Ovary (tissue), 3 donors: ENCODE data around the gene MDFIC2.

Source experiments
- EP300 ChIP-seq: sonication (generic); formaldehyde crosslinking; IDR thresholded peaks from one replicate; pipeline ENCODE4 v1.6.1; 2017; ENCODE audit warnings: antibody characterized with exemption
- POLR2A ChIP-seq: fragments of 450-650 bp; IDR thresholded peaks from one replicate; pipeline ENCODE4 v1.6.1; 2017; ENCODE audit warnings: antibody characterized with exemption, mild to moderate bottlenecking, moderate library complexity
- TF ChIP-seq, protein P1 (sequence below), 3 donors: fragments of 450-650 bp in 2 of 3; fragments of 200-600 bp in 1 of 3; IDR thresholded peaks; one replicate each; pipeline versions ENCODE4 v1.5.1 to v1.8.0; 2016 to 2022; ENCODE audit warnings: antibody characterized with exemption in 3 of 3, mild to moderate bottlenecking in 1 of 3
- donor health status: DM: no; HTN: no; CAD: no.

DNA sequence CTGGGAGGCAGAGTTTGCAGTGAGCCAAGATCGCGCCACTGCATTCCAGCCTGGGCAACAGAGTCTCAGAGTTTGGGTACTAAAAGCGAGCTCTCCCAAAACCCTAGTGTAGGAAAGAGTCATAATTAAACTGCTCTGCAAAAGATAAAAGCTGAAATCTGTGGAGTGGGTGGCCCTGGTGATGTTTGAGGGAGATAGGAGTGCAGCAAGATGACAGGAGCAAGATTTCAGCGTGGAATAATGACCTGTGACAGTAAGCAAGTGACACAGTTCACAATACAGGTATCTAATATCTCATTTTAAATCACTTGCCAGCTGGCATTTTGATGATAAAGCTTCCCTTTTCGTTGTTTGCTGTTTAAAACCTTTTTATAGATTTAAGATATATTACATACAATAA, 79.3 kb downstream of the MDFIC2 start:
- TF ChIP-seq, protein P1, sequence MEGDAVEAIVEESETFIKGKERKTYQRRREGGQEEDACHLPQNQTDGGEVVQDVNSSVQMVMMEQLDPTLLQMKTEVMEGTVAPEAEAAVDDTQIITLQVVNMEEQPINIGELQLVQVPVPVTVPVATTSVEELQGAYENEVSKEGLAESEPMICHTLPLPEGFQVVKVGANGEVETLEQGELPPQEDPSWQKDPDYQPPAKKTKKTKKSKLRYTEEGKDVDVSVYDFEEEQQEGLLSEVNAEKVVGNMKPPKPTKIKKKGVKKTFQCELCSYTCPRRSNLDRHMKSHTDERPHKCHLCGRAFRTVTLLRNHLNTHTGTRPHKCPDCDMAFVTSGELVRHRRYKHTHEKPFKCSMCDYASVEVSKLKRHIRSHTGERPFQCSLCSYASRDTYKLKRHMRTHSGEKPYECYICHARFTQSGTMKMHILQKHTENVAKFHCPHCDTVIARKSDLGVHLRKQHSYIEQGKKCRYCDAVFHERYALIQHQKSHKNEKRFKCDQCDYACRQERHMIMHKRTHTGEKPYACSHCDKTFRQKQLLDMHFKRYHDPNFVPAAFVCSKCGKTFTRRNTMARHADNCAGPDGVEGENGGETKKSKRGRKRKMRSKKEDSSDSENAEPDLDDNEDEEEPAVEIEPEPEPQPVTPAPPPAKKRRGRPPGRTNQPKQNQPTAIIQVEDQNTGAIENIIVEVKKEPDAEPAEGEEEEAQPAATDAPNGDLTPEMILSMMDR (IDR thresholded peaks at IDR 0.05) = no peak
- TF ChIP-seq POLR2A = no peak
- TF ChIP-seq EP300 = no peak
